CD4-positive, alpha-beta T cell treated with Interleukin-1 beta for 1 hour (primary cell): ENCODE results near the gene ECT2L.

Experiments used
- DNase-seq, 2 donors: peaks; one replicate each; pipeline ENCODE4 v3.0.0-alpha.2; 2020 to 2022

ECT2L gene

DNA sequence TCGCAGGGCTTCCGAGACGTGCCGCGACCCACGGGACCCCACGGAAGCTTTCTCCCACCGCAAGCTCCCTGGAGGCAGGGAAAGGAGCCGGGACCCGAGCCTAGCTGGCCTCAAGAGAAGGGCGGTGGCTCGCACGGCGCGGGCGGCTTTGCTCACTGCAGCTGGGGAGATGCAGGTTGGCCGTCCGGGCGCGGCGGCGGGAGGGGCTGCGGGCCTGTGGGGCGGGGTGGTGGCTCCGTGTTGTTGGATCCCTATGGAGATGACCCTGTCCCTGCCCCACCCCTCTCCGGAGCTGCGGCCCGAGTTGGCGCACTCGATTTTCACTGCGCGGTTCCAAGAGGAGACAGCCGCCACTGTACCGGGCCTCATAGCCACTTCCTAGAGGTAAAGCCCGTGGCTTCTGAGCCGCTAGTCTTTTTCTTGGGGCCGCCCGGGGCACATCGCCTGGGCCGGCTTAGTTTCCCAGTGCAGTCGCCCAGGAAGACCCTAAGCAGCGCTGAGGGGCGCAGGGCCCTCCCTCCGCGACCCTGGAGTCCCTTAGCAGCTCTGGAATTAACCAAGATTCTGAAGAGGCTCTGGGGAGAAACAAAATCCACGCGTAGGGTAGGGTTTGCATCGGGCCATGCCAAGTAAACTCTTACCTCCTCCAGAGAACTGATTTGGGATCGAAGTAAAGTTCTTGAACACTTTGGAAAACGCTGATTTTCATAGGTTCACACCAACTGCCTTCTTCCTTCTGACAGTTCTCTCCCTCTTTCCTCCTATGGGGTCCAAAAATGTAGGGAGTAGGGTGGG is at the start of gene ECT2L:
ECT2L (plus strand) TSS at position 279 of the 795 bp plus-strand sequence. CDS start 17,188 bp downstream, outside the sequence.
- no peak for DNase-seq

DNA sequence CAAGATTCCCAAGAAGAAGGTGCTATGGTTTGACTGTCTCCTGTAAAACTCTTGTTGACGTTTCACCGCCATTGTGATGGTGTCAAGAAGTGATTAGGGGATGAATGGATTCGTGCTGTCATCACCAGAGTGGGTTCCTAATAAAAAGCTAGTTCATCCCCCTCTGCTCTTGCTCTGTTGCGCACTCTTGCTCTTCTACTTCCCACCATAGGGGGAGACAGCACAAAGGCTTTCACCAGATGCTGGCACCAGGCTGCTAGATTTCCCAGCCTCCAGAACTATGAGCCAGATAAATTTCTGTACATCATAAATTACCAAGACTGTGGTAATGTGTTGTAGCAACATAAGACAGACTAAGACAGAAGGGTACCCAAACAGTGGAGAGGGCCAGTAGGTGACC is 43.9 kb upstream of the ECT2L start:
- DNase-seq = no peak

DNA sequence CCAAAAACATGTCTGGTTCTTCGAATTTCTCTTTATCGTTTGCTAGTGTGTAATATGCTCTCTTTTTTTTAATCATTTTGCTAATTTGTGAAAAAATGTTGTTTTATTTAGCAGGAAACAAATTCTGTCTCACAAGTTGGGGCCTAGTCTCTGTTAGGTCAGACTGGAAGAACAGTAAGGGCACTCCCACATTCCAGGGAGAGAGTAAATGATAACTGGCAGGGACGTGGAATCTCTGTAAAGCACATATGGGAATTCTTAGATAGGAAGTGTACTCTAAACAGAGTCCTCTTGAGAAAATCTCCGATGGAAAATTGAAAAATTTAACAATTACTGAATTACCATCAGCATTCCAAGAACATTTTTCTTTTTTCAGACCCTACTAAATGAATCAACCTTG is 38.8 kb upstream of the ECT2L start:
- no peak for DNase-seq

DNA sequence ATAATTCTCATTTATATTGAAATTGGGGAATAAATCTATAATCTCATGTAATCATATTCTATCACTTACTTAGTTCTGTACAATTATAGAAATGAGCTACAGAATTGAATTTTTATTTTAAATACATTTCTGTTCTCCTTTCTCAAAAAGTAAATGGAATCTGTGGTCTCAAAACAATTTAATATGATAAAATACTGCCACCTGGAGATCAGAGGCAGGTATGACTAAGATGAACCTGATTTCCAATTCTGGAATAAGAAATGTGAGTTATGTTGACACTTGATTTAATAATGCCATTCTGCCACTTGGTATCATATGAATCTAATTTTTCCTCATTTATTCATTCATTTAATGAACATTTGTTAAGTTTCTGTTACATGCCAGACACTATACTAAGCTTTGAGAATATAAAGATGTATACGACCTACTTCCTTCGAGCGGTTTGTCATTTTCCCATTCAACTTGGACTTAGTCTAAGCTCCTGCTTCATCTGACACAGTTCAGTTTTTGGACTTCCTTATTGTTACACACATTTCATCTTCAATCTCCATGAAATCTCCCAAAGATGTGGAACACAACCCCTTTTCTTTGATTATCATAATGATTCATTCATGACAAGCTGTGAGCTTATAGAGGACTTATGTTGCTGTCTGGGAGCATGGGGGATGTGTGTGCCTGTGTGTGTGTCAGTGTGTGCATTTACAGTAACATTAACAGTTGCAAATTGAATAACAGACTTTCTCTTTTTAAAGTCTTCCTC is 29.8 kb upstream of the ECT2L start:
- peak in 1 of 2 donors; percentile 42 for DNase-seq

GRCh38 chr6:138769102-138769676 is 26.7 kb upstream of the ECT2L start:
- no peak for DNase-seq

- DNase-seq = no peak
Measured at GRCh38 chr6:138772596-138773176, 23.2 kb upstream of the ECT2L start.

DNA sequence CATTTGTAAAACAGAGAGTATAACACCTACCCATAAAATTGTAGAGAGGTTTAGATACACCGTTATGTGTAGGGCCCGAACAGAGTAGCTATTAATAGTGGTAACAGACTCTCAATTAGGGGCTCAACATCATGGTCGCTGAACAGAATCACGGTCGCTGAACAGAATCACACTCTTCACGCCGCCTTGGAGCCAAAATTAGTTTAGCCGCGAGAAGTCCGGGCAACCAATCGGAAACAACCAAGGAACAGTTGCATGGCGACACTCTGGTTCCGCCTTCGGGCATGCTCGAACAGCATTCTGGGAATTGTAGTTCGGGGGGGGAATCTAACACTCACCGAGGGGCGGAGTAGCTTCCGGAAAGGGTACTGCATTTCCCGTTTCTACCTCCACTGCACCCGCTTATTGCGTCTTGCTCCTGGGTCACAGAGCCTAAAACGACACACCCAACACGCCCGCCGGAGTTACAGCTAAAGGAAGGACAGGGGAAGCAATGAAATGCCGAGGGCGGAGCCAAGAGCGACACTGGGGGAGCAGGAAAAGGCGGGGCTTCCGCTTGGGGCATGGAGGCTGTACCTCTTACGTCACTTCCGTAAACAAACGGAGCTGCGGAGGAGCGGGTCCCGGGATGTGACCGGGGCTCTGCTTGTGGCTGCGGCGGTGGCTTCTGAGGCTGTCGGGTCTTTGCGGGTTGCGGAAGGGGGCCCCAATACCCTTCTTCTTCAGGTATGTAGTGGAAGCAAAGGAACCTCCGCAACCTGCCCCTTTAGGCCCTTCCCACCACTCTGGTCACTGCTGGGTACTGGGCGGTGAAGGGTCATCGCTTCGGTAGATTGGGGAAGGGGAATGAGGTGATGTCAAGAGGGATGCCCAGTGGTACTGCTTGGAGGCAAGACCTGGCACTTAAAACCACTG is 22.5 kb upstream of the ECT2L start, which contains the start of gene CCDC28A:
CCDC28A (plus strand) TSS at position 593 of the 915 bp plus-strand sequence. CDS start 2,352 bp downstream, outside the sequence.
- peak; percentile 92 to 94 for DNase-seq

DNA sequence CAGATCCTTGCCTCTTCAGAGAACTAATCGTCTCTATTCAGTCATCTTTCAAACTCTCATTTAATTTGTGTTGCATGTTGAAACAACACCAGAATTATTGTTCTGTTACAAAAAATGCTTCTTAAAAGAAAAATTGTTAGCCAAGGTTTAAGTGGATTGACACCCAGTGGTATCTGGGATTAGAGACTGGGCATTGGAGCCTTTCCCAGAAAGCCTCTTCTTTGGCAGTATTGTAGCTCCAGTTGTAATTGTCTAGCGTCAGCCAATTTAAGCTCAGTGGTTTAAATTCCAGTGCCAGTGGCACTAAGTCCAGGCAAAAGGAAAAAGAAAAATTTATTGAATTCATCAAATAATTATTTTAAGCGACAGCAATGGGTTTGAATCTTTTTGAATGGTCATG is 21.5 kb upstream of the ECT2L start:
- no peak for DNase-seq

DNA sequence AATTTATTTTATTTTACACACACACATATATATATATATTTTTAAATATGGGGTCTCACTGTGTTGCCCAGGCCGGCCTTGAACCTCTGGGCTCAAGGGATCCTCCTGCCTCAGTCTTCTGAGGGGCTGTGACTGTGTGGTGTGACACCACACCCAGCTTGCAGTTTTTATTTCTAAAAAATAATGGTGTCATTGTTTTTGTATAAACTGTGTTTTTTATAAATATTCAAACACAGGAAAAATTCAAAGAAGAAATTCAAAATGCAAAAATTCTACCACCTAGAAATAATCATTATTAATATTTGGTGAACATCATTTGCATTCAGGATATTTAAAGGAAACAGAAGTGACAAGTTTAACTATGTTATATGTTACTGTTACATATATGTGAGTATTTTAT is 19.2 kb upstream of the ECT2L start:
- DNase-seq = no peak

GRCh38 chr6:138778331-138778730 is 17.6 kb upstream of the ECT2L start:
- no peak for DNase-seq

- DNase-seq = no peak
Measured at GRCh38 chr6:138782243-138782642, 13.6 kb upstream of the ECT2L start.

GRCh38 chr6:138785079-138785478 is 10.8 kb upstream of the ECT2L start:
- DNase-seq = no peak

DNA sequence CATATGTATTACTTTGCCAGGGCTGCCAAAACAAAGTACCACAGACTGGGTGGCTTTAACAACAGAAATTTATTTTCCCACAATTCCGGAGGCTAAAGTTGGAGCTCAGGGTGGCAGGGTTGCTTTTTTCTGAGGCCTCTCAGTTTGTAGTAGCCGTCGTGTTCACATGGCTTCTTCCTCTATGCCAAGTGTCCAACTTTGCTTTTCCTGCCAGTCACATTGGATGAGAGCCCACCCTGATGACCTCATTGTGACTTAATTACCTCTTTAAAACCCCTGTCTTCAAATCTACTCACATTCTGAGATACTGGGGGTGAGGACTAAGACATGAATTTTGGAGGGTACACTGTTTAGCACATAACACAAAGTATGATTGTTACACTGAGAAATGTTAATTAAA is 9.9 kb upstream of the ECT2L start:
- DNase-seq = no peak

GRCh38 chr6:138787138-138787537 is 8.7 kb upstream of the ECT2L start:
- no peak for DNase-seq

DNA sequence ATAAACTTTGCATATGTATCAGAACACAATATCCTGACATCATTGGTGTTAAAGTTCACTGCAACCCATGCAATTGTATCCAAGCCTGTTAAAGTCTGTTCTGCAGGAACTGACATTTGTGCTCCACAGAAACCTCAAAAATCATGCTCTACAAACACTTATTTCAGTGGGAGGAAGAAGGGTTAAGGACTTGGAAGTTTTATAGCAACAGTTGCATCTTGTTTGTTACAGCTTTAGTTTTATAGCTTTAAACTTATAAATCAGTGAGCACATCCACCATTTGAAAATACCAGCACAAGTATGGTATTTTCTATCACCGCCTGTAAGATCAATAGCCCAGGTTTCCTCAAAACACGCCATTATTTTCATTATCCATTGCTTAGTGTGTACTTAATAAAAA is 884 bp downstream of the ECT2L start:
- no peak for DNase-seq

GRCh38 chr6:138797806-138798446 is 2.0 kb downstream of the ECT2L start:
- DNase-seq = no peak

- no peak for DNase-seq
Measured at GRCh38 chr6:138800377-138801150, 4.7 kb downstream of the ECT2L start.

GRCh38 chr6:138803331-138803730 is 7.4 kb downstream of the ECT2L start:
- DNase-seq = no peak

- no peak for DNase-seq
Measured at GRCh38 chr6:138803861-138804260, 8.0 kb downstream of the ECT2L start.

- DNase-seq = no peak
Measured at GRCh38 chr6:138805016-138805765, 9.3 kb downstream of the ECT2L start.
